ENCODE measurements around the gene GPR135. TPM values are rescaled to one million over a fixed set of nuclear protein-coding genes. Genes with fewer than 3 reads are reported as not detected.
A peak's percentile ranks its signal among the peaks of the same experiment; 100 is the strongest.

The GPR135 gene
- total RNA-seq, 4 donors from 2014 or later, result 2.8 to 8.8 (median 6.0) TPM

- H3K4me1 ChIP-seq, result no peaks in the 10 kb centered on the region
- no peak overlapping the region for H3K4me3 ChIP-seq
- no peak for TF ChIP-seq CTCF (IDR thresholded peaks at IDR 0.05)
- TF ChIP-seq POLR2A (IDR thresholded peaks at IDR 0.05), result no peak
- no peak overlapping the region for H3K27ac ChIP-seq
- no peaks in the 10 kb centered on the region for H3K27me3 ChIP-seq
- no peaks in the 10 kb centered on the region for H3K36me3 ChIP-seq
- no peak for DNase-seq
- no peaks in the 10 kb centered on the region for H3K9me3 ChIP-seq
Observed at GRCh38 chr14:59438195-59438647, 27.0 kb downstream of the GPR135 start.

- Histone ChIP-seq H3K27ac (no peak overlapping the region), H3K4me1 (no peaks in the 10 kb centered on the region), H3K36me3 (no peaks in the 10 kb centered on the region), H3K9me3 (no peaks in the 10 kb centered on the region), H3K4me3 (no peak overlapping the region), H3K27me3 (no peaks in the 10 kb centered on the region)
- no peak for TF ChIP-seq POLR2A (IDR thresholded peaks at IDR 0.05)
- TF ChIP-seq CTCF (IDR thresholded peaks at IDR 0.05), result no peak
- no peak for DNase-seq
Observed at GRCh38 chr14:59435987-59436386, 29.2 kb downstream of the GPR135 start.

- no peak for TF ChIP-seq CTCF (IDR thresholded peaks at IDR 0.05)
- no peak for TF ChIP-seq POLR2A (IDR thresholded peaks at IDR 0.05)
- no peaks in the 10 kb centered on the region for H3K27me3 ChIP-seq
- H3K4me1 ChIP-seq, result no peaks in the 10 kb centered on the region
- H3K27ac ChIP-seq, result no peak overlapping the region
- DNase-seq, result no peak
- H3K9me3 ChIP-seq, result no peaks in the 10 kb centered on the region
- no peaks in the 10 kb centered on the region for H3K36me3 ChIP-seq
- no peak overlapping the region for H3K4me3 ChIP-seq
Observed at GRCh38 chr14:59435101-59435500, 30.1 kb downstream of the GPR135 start.

GRCh38 chr14:59429790-59430189, 35.4 kb downstream of the GPR135 start:
- H3K4me1 ChIP-seq, result no peaks in the 10 kb centered on the region
- no peaks in the 10 kb centered on the region for H3K27me3 ChIP-seq
- TF ChIP-seq POLR2A (IDR thresholded peaks at IDR 0.05) (no peak), CTCF (IDR thresholded peaks at IDR 0.05) (no peak)
- no peak overlapping the region for H3K27ac ChIP-seq
- no peaks in the 10 kb centered on the region for H3K9me3 ChIP-seq
- H3K4me3 ChIP-seq, result no peak overlapping the region
- no peaks in the 10 kb centered on the region for H3K36me3 ChIP-seq
- DNase-seq, result no peak

- no peak for DNase-seq
- TF ChIP-seq POLR2A (IDR thresholded peaks at IDR 0.05), result no peak
- peak in 3 of 6 experiments; percentile 18 to 30 (median 18) for TF ChIP-seq CTCF (IDR thresholded peaks at IDR 0.05)
Observed at GRCh38 chr14:59428581-59429012, 36.6 kb downstream of the GPR135 start.

More at GRCh38 chr14:59428581-59429012, 36.6 kb downstream of the GPR135 start:
- peak overlapping the region in 1 of 4 donors; percentile 50 for H3K27ac ChIP-seq
- no peaks in the 10 kb centered on the region for H3K27me3 ChIP-seq
- H3K9me3 ChIP-seq, result no peaks in the 10 kb centered on the region
- no peaks in the 10 kb centered on the region for H3K4me1 ChIP-seq
- H3K36me3 ChIP-seq, result no peaks in the 10 kb centered on the region
- H3K4me3 ChIP-seq, result no peak overlapping the region

Measured in Peyer's patch (tissue), 4 donors.